AG04450 (cell line): ENCODE measurements around the gene LHFPL3. TPM values are rescaled to one million over a fixed set of nuclear protein-coding genes. Genes with fewer than 3 reads are reported as not detected.

Experiments used
- CTCF ChIA-PET: fragments of 300-600, 350-600 bp; formaldehyde crosslinking; extraction: SDS; loops from one replicate; lab custom pipeline; 2022; ENCODE audit warnings: antibody characterized with exemption, inconsistent platforms; lab: Charles Lee
- POLR2A ChIA-PET: fragments of 350-600 bp; formaldehyde crosslinking; extraction: SDS; loops from one replicate; lab custom pipeline; 2021; ENCODE audit warnings: antibody characterized with exemption, inconsistent platforms; lab: Yijun Ruan, JAX
- DNase-seq: peaks from one replicate; pipeline ENCODE4 v3.0.0-alpha.2; 2011; ENCODE audit warnings: low read depth, low spot score
- H3K27ac ChIP-seq: one replicate; pipeline ENCODE4 v1.5.1; 2012; ENCODE audit warnings: low read depth, low read length, control low read depth
- H3K27me3 ChIP-seq: one replicate; pipeline ENCODE4 v1.6.0; 2012; ENCODE audit warnings: low read length; ENCODE audit not compliant: control insufficient read depth, insufficient read depth
- H3K4me3 ChIP-seq: 2 replicates; pipeline ENCODE4 v1.5.1; 2011; ENCODE audit warnings: mild to moderate bottlenecking, low read depth, low read length, control low read depth
- H3K9me3 ChIP-seq: 2 replicates; pipeline ENCODE4 v1.5.1; 2012; ENCODE audit warnings: low read length; ENCODE audit not compliant: control insufficient read depth, insufficient read depth
- polyA plus RNA-seq: library from polyadenylated mRNA; depleted of rRNA; stranded (reverse); fragments of >200 nt; gene quantifications from 2 replicates; pipeline ENCODE4 v1.2.3, GENCODE V29; 2011
- TF ChIP-seq, protein P1 (sequence below): IDR thresholded peaks from 2 replicates; pipeline ENCODE4 v1.5.1; 2011; ENCODE audit warnings: low read depth, low read length, control low read depth, inconsistent platforms

The LHFPL3 gene
- polyA plus RNA-seq, 1 experiment: not detected

DNA sequence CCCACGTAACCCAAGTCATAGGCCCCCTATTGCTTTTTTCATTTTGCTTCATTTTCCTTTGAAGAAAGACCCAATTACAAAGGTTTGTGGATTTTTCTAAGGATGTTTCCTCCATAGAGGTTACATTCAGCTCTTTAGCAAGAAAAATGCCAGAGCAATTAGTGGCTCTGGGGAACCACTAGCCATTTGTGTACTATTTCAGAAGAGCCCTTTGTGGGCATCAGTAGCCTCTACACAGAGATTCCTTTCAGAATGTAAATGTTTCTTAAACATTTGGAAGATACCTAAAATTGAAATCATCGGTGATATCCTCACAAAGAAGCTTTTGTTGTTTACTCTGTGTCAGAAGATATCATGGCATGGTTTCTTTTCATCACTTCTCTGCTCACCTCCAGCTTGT, 394.6 kb downstream of the LHFPL3 start:
- TF ChIP-seq, protein P1, sequence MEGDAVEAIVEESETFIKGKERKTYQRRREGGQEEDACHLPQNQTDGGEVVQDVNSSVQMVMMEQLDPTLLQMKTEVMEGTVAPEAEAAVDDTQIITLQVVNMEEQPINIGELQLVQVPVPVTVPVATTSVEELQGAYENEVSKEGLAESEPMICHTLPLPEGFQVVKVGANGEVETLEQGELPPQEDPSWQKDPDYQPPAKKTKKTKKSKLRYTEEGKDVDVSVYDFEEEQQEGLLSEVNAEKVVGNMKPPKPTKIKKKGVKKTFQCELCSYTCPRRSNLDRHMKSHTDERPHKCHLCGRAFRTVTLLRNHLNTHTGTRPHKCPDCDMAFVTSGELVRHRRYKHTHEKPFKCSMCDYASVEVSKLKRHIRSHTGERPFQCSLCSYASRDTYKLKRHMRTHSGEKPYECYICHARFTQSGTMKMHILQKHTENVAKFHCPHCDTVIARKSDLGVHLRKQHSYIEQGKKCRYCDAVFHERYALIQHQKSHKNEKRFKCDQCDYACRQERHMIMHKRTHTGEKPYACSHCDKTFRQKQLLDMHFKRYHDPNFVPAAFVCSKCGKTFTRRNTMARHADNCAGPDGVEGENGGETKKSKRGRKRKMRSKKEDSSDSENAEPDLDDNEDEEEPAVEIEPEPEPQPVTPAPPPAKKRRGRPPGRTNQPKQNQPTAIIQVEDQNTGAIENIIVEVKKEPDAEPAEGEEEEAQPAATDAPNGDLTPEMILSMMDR: no peak
- Histone ChIP-seq H3K9me3 (no peaks in the 10 kb centered on the region), H3K4me3 (no peak overlapping the region), H3K27ac (no peak overlapping the region), H3K27me3 (no peaks in the 10 kb centered on the region)
- CTCF ChIA-PET: no interaction called here
- no peak for DNase-seq
- POLR2A ChIA-PET: no interaction called here

- no peaks in the 10 kb centered on the region for H3K9me3 ChIP-seq
- ChIA-PET CTCF (no interaction called here), POLR2A (no interaction called here)
- no peak overlapping the region for H3K4me3 ChIP-seq
- TF ChIP-seq, protein P1: no peak
- H3K27me3 ChIP-seq: no peaks in the 10 kb centered on the region
- DNase-seq: no peak
- H3K27ac ChIP-seq: no peak overlapping the region
Measured at GRCh38 chr7:104758504-104758903, 430.1 kb downstream of the LHFPL3 start.

- POLR2A ChIA-PET: no interaction called here
Measured at GRCh38 chr7:104761892-104762291, 433.5 kb downstream of the LHFPL3 start.

DNA sequence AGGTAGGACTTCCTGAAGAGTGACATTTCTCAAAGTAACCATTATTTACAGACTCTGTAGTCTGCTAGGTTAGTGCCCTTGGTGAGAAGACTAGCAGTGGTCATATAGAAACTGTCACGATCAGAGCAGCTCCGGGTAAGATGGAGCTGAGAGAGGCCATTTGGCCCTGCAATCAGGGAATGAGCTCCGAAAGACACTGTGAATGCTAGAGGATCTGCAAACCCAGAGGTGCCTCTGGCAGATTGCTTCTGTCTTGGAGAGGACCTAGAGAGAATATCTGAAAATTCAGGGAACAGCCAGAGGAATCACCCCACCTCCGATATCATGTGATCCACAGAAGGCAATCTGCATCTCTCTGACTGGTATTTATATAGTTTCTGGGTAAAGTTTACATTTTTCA, 438.7 kb downstream of the LHFPL3 start:
- Histone ChIP-seq H3K27me3 (no peaks in the 10 kb centered on the region), H3K4me3 (no peak overlapping the region), H3K27ac (no peak overlapping the region), H3K9me3 (no peaks in the 10 kb centered on the region)
- POLR2A ChIA-PET: no interaction called here
- TF ChIP-seq, protein P1: no peak
- no peak for DNase-seq
- CTCF ChIA-PET: no interaction called here

More at GRCh38 chr7:104761892-104762291, 433.5 kb downstream of the LHFPL3 start:
- no peaks in the 10 kb centered on the region for H3K27me3 ChIP-seq
- TF ChIP-seq, protein P1: no peak
- no peak overlapping the region for H3K27ac ChIP-seq
- H3K4me3 ChIP-seq: no peak overlapping the region
- DNase-seq: no peak
- CTCF ChIA-PET: no interaction called here
- no peaks in the 10 kb centered on the region for H3K9me3 ChIP-seq

DNA sequence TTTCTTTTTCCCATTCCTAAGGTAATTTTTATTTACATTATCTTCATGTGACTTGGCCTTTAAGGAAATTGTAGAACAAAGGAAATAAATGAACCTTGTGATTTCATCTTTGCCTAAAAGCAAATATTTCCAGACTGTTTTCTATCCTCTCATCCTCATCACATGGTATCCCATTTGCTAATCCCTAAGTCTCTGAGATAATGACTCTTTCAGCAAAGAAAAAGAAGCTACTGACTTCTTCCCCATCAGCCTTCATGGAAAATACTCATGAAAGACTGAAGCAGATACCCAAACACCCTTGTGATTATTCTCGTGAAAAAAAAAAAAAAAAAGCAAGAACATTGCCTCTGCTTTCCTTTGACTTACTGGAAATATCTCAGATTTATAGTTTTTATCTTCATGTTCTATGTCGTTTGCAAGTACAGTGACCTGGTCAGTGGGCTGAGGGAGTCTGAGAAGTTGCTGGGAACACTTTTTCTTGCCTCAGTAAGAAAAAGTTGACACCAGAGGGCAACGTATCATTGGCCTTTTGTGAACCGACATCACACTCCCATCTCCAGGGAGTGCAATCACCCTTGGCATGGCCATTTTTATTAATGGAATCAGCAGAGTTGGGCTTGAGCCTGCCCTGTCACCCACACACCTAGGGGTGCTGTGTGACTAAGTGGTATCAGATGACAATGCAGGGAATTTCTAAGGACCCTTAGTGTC, 439.6 kb downstream of the LHFPL3 start:
- H3K27ac ChIP-seq: no peak overlapping the region
- ChIA-PET POLR2A (no interaction called here), CTCF (no interaction called here)
- no peaks in the 10 kb centered on the region for H3K9me3 ChIP-seq
- no peak overlapping the region for H3K4me3 ChIP-seq
- TF ChIP-seq, protein P1: no peak
- no peaks in the 10 kb centered on the region for H3K27me3 ChIP-seq
- DNase-seq: no peak
